Stimulated activated naive CD8-positive, alpha-beta T cell treated with anti-CD3 and anti-CD28 coated beads, Interleukin-15, Interleukin-2, amounts not matched to agents 100 U/mL and 50 U/mL, for 24 hours (primary cell): Measurements from ENCODE around the gene C2orf81.
A peak's percentile ranks its signal among the peaks of the same experiment; 100 is the strongest.
"Not testable (repeated sequence)": the region's sequence is repeated elsewhere in the genome, so short reads cannot be mapped to it uniquely, and the experiment has no call there.

Source experiments
- ATAC-seq: fragments of 150-1000 bp; cut with Tn5 transposase; one replicate; pipeline ENCODE4 v1.10.0; 2021
- DNase-seq: peaks from one replicate; pipeline ENCODE4 v3.0.0; 2021

C2orf81 gene

DNA sequence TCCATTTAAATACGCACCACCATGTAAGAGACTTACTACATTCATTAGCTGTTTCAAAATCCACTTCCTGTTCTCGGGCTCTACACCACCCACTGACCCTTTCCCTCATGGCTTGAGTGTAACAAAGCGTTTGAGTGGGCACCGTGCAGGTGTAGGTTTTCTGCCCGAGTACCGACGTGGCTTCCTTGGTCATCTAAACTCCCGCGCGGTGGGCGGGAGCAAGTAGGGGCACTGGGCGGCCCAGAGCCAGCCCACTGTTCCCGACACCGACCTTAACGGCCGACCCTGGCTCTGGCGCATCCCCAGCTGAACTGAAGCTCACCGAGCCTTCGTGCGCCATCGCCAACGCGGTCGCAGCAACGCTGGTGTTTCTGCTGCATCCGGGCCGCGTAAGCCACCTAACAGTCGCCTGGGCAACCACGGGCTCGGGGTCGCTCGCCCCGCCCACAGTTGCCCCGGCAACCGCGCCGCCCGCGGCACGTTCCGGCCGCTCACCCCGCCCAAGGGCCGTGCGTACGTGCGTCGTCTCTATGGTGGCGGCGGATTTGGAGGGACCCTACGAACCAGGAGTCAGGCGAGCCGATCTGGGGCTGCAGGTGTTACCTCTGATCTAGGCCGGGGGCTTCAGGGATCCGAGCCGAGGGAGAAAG lies at the start of gene C2orf81, which contains the start of gene WDR54:
C2orf81 (minus strand) TSS at position 399 of the 650 bp plus-strand sequence; CDS start at position 340, 59 bp downstream.
WDR54 (plus strand) TSS at position 510 of the 650 bp plus-strand sequence. CDS start 424 bp downstream, outside the sequence.
- DNase-seq (peak; percentile 98), ATAC-seq (peak; percentile 96)

DNA sequence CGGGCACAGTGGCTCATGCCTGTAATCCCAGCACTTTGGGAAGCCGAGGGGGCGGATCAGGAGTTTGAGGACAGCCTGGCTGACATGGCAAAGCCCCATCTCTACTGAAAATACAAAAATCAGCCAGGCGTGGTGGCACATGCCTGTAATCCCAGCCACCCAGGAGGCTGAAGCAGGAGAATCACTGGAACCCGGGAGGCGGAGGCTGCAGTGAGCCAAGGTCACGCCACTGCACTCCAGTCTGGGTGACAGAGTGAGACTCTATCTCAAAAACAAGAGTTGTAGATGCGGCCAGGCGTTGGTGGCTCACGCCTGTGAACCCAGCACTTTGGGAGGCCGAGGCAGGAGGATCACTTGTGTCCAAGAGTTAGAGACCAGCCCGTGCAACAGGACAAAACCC lies 49.3 kb upstream of the C2orf81 start:
- not testable (repeated sequence) for ATAC-seq, DNase-seq

DNA sequence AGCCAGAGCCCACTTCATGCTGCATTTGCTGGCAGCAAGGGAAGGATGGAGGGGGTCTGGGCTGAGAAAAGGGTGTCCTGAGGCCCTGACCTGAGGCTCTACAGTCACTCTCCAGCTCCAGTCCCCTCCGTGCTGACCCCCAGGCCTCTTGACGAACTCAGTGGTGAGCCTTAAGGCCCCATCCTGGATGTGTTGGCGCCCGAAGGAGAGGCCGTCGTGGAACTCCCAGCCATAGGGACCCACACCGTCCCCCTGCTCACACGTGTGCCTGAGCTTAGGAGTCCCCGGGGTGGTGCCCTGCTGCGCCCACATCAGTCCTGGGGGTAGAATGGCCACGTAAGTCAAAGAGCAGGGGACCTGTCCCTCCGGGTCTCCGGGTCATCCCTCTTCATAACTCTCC lies 43.0 kb upstream of the C2orf81 start:
- DNase-seq = no peak
- ATAC-seq = no peak

DNA sequence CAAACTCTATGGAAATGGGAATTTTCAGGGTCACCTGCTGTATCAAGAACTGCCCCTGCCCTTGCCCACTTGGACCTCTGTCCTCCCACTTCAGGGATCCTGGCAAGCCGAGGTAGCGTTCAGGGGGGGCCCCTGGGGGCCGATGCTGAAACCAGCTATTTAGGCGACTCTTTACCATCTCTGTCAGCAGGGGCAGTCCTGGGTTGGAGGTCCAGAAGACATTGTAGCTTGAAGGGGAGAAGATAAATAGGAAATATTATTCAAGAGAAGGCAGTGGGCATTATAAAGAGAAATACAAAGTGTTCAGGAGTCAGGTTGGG lies 41.3 kb upstream of the C2orf81 start:
- DNase-seq (no peak), ATAC-seq (no peak)

DNA sequence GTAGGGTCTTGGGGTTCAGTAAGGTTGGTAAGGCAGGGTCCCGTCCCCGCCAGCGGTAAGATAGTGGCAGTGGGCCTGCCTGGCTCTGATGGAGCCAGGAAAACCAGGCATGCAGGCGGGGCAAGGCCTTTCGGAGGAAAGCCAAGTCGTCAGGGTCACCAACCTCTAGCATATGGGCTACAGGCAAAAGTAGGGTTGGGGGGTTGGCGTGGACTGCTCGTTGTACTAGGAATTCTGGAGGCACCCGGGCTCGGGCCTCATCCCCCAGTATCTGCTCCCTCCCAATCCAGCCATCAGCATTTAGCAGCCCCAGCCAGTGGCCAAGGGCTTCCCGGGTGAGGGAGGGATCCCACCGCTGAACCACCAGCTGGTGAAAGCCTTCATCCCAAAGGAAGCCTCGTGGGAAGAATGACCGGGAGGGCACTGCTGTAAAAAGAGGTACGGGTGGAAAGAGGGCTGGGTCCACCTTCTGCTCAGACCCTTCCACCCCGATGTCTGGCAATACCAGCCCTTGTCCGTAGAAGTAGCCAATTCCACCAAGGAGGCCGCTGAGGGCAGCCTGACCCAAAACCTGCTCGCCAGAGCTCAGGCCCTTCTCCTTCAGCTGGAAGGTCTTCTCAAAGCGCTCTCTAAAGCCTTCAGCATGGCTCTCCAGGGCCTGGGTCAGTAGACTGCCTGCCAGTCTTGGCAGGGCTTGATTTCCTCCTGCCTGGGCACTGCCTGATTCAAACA lies 40.8 kb upstream of the C2orf81 start:
- ATAC-seq (no peak), DNase-seq (no peak)

DNA sequence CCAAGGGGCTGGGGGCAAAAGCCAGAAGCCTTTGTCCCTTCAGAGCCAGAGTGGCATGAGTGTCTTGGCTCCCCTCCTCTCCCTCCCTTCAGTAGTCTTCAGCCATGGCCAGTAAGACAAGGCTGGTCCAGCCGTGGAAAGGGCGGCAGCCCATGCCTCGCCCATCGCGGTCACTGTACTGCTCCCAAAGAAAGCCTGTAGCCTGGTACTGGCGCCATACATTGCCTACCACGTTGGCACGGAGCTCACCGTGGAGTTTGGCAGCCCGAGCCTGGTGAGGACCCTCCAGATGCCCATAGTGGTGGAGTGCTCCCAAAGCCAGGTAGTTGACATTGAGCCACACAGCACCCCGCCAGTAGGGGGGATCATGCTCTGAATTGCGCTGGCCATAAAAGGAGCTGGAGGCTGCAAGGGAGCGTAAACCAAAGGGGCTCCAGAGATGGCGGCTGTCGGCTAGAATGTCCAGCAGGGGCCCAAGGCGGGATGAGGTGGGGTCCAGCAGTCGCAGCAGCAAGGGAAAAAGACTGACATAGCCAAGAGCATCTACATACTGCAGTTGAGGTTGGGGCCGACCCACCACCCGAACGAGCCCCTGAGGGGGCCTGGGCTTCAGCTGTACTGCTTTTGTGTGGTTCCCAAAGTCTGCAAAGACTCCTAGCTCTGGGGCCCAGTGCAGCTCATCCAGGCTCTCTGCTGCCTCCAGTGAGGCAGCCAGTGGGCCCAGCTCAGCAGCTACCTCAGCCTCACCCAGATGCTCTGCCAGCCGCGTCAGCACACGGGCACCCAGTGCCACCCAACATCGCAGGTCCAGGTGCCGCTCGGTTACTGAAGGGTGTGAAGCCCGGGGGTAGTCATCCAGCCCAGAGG lies 40.0 kb upstream of the C2orf81 start:
- no peak for DNase-seq

DNA sequence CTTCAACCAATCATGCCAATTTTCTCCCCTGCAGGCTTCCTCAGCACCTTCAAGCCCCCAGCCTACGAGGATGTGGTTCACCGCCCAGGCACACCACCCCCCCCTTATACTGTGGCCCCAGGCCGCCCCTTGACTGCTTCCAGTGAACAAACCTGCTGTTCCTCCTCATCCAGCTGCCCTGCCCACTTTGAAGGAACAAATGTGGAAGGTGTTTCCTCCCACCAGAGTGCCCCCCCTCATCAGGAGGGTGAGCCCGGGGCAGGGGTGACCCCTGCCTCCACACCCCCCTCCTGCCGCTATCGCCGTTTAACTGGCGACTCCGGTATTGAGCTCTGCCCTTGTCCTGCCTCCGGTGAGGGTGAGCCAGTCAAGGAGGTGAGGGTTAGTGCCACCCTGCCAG lies 38.8 kb upstream of the C2orf81 start:
- not testable (repeated sequence) for ATAC-seq, DNase-seq

More for the DNA sequence above, 40.0 kb upstream of the C2orf81 start:
- ATAC-seq = no peak

DNA sequence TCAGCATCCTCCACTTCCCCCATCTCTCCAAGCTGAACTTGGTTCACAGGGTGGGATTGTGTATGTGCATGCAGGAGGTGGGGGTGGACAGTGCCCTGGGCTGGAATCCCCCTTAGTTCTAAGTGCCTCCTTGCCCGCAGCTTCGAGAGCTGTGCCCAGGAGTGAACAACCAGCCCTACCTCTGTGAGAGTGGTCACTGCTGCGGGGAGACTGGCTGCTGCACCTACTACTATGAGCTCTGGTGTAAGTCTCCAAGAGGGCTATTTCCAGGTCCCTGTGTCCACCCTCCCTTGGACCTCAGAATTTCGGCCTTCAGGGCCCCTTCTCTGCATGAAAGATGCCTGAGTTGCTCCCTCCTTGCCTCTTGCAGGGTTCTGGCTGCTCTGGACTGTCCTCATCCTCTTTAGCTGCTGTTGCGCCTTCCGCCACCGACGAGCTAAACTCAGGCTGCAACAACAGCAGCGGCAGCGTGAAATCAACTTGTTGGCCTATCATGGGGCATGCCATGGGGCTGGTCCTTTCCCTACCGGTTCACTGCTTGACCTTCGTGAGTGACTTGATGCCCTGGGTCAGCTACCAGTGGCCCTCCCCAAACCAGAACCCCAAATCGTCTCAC lies 38.2 kb upstream of the C2orf81 start:
- ATAC-seq, DNase-seq: not testable (repeated sequence)

DNA sequence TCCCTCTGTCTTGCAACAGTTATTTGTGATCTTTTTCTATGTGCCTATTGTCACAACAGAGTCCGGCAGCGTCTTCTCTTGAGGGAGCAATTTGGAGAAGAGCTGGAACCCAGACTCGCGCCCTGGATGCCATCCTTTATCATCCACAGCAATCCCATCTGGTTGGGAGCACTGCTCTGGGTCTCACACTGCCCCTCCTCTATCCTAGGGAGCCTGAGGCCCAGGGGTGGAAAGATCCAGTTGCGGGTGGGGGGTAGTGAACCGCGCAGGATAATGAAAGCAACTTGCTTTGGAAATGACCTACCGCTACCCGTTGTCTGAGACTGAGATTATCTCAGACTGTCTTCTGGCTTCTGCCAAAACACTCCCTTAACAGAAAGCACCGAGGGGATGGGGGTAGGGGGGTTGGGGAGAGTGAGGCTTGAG lies 37.5 kb upstream of the C2orf81 start:
- DNase-seq = no peak
- ATAC-seq = no peak

DNA sequence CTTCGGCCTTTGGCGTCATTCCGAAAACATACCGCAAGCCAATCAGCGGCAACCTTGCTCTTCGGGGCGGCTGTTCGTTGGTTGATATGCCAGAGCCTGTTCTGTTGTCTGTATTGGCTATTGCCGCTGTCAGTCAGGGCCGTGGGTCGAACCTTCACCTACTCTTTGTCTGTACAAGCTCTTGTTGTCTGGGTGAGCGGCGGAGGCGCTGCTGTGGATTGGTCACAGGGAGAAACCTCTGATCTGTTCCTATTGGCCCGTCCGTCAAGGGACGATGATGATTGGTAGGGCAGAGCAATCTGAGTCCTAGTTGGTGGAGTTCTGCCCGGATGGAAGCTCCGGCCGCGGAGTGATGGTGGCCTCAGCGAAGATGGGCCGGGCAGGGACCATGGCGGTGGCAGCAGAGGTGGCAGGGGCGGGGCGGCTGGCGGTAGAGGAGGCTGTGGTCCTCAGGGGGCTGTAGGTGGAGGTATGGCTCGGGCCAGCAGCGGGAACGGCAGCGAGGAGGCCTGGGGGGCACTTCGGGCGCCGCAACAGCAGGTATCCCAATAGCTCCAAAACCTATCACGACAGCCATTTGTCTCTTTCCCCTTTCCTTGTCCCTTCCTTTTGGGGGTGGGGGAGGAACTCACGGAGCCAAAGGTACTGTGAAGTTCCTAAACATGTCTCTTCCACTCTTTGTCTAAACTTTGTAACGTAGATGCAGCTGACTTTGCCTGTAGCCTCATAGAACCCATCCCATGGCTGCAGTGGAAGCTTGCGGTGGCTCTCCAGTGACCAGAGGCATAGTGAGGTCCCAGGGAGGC lies 36.9 kb upstream of the C2orf81 start, which contains the start of gene WBP1:
WBP1 (plus strand) TSS at position 307 of the 806 bp plus-strand sequence; CDS start at position 472, 165 bp downstream.
- DNase-seq = peak; percentile 96
- ATAC-seq = peak; percentile 91

DNA sequence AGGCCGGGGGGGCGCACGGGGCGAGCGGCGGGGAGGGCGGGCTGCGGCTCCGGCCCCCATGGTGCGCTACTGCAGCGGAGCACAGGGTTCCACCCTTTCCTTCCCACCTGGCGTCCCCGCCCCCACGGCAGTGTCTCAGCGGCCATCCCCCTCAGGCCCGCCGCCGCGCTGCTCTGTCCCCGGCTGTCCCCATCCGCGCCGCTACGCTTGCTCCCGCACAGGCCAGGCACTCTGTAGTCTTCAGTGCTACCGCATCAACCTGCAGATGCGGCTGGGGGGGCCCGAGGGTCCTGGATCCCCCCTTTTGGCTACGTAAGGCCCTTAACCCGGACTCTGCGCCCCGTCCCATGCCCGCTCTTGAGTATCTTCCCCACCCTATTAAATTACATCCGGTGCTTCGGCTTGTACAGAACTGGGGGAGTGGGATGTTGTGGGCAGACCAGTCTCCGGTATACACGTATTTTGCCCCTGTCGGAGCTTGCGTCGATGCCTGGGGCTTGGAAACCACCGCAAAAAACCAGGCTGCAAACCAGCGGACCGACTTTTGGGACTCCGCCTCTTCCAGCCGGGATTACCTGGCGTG lies 36.2 kb upstream of the C2orf81 start:
- ATAC-seq = peak; percentile 41
- DNase-seq = peak; percentile 90

DNA sequence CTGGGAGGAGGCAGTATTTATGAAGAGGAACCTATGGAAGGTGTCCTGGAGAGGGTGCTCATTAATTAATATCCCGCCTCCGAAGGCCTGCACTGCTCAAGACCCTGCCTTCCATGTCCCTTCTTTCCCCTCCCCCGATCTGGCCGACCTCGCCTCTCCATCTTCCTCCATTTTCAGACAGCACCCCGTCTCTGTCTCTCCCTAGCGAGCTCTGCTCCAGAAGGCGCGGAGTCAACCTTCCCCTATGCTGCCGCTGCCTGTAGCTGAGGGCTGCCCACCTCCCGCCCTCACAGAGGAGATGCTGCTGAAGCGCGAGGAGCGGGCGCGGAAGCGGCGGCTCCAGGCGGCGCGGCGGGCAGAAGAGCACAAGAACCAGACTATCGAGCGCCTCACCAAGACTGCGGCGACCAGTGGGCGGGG lies 35.7 kb upstream of the C2orf81 start:
- DNase-seq = no peak

DNA sequence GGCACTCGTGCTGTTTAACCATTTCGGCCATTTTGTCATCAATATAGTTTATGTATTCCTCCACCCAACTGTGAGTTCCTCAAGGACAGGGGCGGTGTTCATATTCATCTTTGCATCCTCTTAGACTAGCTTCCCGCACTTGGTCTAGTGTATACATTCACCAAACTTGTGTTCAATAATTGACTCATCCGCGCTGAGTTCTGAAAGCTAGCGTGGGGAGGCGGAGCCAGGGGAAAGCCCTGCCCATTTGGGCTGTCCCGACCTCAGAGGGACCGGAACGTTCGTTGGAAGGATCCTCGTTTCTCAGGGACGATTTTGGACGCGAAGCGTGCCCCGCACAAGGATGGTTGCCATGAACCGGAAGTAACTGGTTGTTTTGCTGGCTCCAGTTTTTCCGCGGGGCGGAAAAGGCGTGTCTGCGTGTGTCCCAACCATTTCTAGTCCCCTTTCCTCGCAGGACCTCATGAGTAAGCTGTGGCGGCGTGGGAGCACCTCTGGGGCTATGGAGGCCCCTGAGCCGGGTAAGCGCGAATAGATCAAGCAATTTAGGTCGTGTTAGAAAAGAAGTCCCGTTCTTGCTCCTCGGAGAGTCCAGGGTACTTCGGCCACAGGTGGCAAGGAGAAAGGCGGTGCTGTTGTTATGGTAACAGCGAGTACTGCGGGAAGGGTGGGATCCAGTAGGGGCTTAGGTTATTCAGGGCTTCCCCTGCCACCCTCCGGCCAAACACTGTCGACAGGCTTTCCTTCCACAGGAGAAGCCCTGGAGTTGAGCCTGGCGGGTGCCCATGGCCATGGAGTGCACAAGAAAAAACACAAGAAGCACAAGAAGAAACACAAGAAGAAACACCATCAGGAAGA lies 33.5 kb upstream of the C2orf81 start, which contains the start of gene INO80B:
INO80B (plus strand) TSS at position 434 of the 858 bp plus-strand sequence; CDS start at position 464, 30 bp downstream.
- ATAC-seq (peak; percentile 53), DNase-seq (peak; percentile 96)

More for the DNA sequence above, 35.7 kb upstream of the C2orf81 start:
- no peak for ATAC-seq

DNA sequence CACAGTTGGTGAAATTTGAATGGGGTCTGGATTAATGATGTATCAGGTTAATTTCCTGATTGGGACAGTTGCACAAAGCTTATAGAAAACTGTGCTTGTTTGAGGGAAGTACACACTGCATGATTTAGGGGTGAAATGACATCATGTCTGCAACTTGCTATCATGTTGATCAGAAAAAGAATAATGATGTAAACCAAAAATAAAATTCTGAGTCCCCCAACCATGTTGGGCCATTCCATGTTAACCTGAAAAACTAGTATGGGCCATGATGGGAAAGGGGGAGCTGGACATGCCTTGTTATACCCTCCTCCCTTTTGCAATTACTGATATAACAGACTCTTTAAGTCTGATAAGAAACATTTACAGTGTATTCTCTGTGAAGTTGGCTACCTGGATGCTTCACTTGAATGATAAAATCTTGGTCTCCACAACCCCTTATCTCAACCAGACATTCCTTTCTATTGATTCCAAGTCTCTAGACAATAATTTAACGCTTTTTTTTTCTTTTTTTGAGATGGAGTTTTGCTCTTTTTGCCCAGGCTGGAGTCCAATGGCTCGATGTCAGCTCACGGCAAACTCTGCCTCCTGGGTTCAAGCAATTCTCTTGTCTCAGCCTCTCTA lies 29.3 kb upstream of the C2orf81 start:
- ATAC-seq = no peak

DNA sequence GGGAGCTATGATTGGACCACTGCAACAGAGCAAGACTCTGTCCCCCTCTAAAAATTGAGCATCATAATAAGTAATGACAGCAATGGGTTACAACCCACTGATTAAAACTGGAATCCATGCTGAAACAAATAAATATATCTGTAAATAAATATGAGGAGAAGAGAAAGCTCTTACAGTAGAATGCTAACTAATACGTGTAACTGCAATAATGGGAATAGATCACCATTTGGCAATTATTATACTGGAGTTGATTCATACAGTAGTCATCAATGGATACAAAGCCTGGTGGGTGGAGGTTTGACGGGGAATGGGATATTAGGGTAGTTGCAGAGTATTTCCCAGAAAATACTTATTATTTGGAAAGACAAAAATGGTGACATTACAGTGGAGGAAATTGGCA lies 27.4 kb upstream of the C2orf81 start:
- no peak for ATAC-seq
- no peak for DNase-seq

More for the DNA sequence above, 29.3 kb upstream of the C2orf81 start:
- no peak for DNase-seq

DNA sequence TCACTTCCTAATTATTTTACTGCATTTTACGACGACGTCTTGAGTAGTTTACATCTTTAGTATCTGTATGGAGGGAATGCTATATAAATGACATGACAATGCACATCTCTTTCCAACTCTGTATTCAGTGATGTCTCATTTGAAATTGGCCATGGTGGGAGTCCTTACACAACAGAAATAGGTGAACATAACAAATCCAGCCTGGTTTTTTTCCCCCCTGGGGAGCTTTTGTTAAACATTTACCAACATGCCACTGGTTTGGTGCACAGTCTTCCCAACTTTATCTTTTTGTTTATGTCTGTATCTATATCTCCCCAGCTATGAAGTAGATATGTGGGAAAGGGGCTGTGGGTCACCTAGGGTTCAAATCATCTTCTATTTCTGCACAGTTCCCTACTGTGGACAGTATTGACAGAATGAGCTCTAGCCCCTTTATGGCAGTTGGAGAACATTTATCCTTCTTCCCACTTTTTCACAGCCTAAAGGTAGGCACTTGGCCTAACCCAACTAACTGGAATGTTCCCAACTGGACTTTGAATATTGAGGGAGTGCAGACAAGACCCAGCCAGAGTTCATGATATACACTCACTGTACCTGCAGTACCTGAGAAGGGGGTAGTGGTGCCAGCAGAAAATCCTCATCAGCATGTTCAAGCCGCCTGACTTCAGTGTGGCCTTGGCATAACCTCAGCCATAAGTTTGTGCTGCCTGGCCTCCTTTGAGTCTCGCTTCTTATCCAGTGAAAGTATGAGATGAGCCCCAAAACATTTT lies 26.0 kb upstream of the C2orf81 start:
- no peak for DNase-seq
- no peak for ATAC-seq

DNA sequence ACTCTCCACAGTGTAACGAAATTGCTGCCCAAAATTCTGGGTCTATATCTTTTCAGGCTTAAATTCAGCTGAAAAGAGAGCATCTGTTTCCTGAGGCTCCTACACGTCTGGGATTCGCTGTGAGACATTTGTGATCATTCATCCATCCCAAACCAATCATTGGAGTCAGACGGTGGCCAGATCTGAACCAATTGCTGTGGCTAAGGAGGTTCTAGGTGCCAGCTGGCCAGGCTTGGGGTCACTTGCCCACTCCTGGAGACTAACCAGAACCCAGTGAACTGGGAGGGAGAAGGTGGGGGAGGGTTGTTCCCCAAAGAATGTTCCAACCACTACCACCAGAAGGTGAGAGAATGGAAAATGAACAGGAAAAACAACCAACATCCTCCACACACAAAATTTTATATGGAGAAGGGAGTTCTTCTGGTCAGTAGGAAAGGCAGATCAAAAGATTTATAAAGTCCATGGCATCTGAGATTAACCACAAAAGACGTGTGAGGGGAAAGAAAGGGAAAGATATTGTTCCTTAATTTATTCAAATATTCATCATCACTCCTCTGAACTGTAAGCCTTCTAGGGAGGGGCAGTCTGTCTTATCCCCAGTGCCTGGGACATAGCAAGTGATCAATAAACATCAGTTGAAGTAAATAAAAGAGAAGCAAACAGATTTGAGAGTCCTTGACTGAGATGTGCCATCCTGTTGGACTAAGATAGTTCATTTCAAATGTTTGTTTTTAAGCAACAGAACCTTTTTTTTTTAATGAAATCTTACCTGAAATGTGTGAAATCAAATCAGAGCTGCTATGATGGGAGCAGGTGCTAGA lies 23.3 kb upstream of the C2orf81 start:
- no peak for DNase-seq
- no peak for ATAC-seq
